CD14-positive monocyte (primary cell): Measurements from ENCODE around the gene NAA35. TPM values are rescaled to one million over a fixed set of nuclear protein-coding genes. Genes with fewer than 3 reads are reported as not detected.

Experiments
- DNase-seq, 3 donors: peaks; one replicate each; pipeline ENCODE4 v3.0.0-alpha.2; 2011 to 2022
- H2AFZ ChIP-seq: 2 replicates; pipeline ENCODE4 v1.6.0; 2012; ENCODE audit warnings: mild to moderate bottlenecking, low read depth, low read length, inconsistent platforms; ENCODE audit not compliant: insufficient read depth, poor library complexity, severe bottlenecking
- H3K27ac ChIP-seq, 2 donors: 1 replicate in 1 of 2; 2 replicates in 1 of 2; pipeline ENCODE4 v1.5.1; 2012 to 2013; ENCODE audit warnings: low read length in 2 of 2, control low read depth in 1 of 2, inconsistent platforms in 1 of 2, low read depth in 1 of 2, mild to moderate bottlenecking in 1 of 2
- H3K27me3 ChIP-seq, 2 donors: one replicate each; pipeline versions ENCODE4 v1.6.0 to v1.6.1; 2011 to 2013; ENCODE audit warnings: low read length in 2 of 2; ENCODE audit not compliant: control insufficient read depth in 2 of 2, insufficient read depth in 2 of 2
- H3K36me3 ChIP-seq, 2 donors: replicated peaks in 1 of 2; 1 replicate in 1 of 2; 2 replicates in 1 of 2; pipeline versions ENCODE4 v1.5.1 to v1.6.1; 2012 to 2013; ENCODE audit warnings: low read length in 2 of 2, control low read depth in 1 of 2, inconsistent platforms in 1 of 2, mild to moderate bottlenecking in 1 of 2; ENCODE audit not compliant: insufficient read depth in 2 of 2, control insufficient read depth in 1 of 2
- H3K4me1 ChIP-seq, 2 donors: 1 replicate in 1 of 2; 2 replicates in 1 of 2; pipeline versions ENCODE4 v1.5.1 to v1.6.1; 2012 to 2013; ENCODE audit warnings: low read length in 2 of 2, control low read depth in 1 of 2, inconsistent platforms in 1 of 2, mild to moderate bottlenecking in 1 of 2, moderate library complexity in 1 of 2; ENCODE audit not compliant: insufficient read depth in 2 of 2, control insufficient read depth in 1 of 2
- H3K4me2 ChIP-seq: replicated peaks from 2 replicates; pipeline ENCODE3; 2012; ENCODE audit warnings: low read length, moderate library complexity, mild to moderate bottlenecking; ENCODE audit not compliant: poor library complexity, severe bottlenecking; ENCODE audit errors: extremely low read depth
- H3K4me3 ChIP-seq, 3 experiments: fragments of 200-600 bp in 1 of 3; sonication (generic) in 1 of 3; replicated peaks in 1 of 3; 1 replicate in 2 of 3; 2 replicates in 1 of 3; pipeline ENCODE4 v1.5.1; 2011 to 2013; ENCODE audit warnings: low read length in 3 of 3, mild to moderate bottlenecking in 3 of 3, control low read depth in 2 of 3, low read depth in 2 of 3, inconsistent platforms in 1 of 3, moderate library complexity in 1 of 3
- H3K79me2 ChIP-seq: 2 replicates; pipeline ENCODE4 v1.6.0; 2012; ENCODE audit warnings: mild to moderate bottlenecking, control low read depth, inconsistent platforms, low read length, moderate library complexity; ENCODE audit not compliant: insufficient read depth
- H3K9ac ChIP-seq: 2 replicates; pipeline ENCODE4 v1.6.0; 2017; ENCODE audit warnings: low read length, mild to moderate bottlenecking; ENCODE audit not compliant: insufficient read depth, poor library complexity, severe bottlenecking
- H3K9me3 ChIP-seq, 2 donors: replicated peaks in 1 of 2; 1 replicate in 1 of 2; 2 replicates in 1 of 2; pipeline versions ENCODE4 v1.5.1 to v1.6.1; 2012 to 2013; ENCODE audit warnings: low read length in 2 of 2, control low read depth in 1 of 2; ENCODE audit not compliant: control insufficient read depth in 1 of 2, insufficient read depth in 1 of 2
- H4K20me1 ChIP-seq: 2 replicates; pipeline ENCODE4 v1.6.0; 2012; ENCODE audit warnings: mild to moderate bottlenecking, low read length, control low read depth, moderate library complexity; ENCODE audit not compliant: insufficient read depth
- H3K27ac Mint-ChIP-seq, 7 donors: one replicate each; pipeline ENCODE4 v1.8.0; 2020; ENCODE audit warnings: mild to moderate bottlenecking in 7 of 7, mixed read lengths in 7 of 7, moderate library complexity in 6 of 7, inconsistent platforms in 2 of 7
- H3K27me3 Mint-ChIP-seq, 3 donors: one replicate each; pipeline ENCODE4 v1.8.0; 2021 to 2022; ENCODE audit warnings: low read depth in 3 of 3, mild to moderate bottlenecking in 3 of 3, mixed read lengths in 3 of 3, moderate library complexity in 3 of 3, inconsistent platforms in 1 of 3
- H3K36me3 Mint-ChIP-seq, 2 donors: one replicate each; pipeline ENCODE4 v1.8.0; 2020; ENCODE audit warnings: mixed read lengths in 2 of 2, inconsistent platforms in 1 of 2, mild to moderate bottlenecking in 1 of 2
- H3K4me1 Mint-ChIP-seq: one replicate; pipeline ENCODE4 v1.8.0; 2020; ENCODE audit warnings: mild to moderate bottlenecking, mixed read lengths
- H3K4me3 Mint-ChIP-seq, 2 donors: one replicate each; pipeline ENCODE4 v1.8.0; 2020; ENCODE audit warnings: mild to moderate bottlenecking in 2 of 2, mixed read lengths in 2 of 2, moderate library complexity in 1 of 2
- H3K9me3 Mint-ChIP-seq, 7 donors: one replicate each; pipeline ENCODE4 v1.8.0; 2020 to 2022; ENCODE audit warnings: mixed read lengths in 7 of 7, mild to moderate bottlenecking in 6 of 7, moderate library complexity in 6 of 7, inconsistent platforms in 2 of 7
- whole genome bisulfite sequencing: methylation state at CpG from one replicate; pipeline ENCODE4 v1.1.5; 2013; ENCODE audit warnings: missing lambda C conversion rate; ENCODE audit not compliant: insufficient coverage; 5-methylcytosine and 5-hydroxymethylcytosine counted together
- intact Hi-C, 2 donors: fragments of 100-400 bp; cut with micrococcal nuclease; formaldehyde crosslinking; loops; one replicate each; pipeline versions ENCODE4 v1.15.0 to v1.15.1; 2023
- polyA plus RNA-seq, 3 donors: library from polyadenylated mRNA; depleted of rRNA in 1 of 3; unstranded in 2 of 3; stranded (reverse) in 1 of 3; fragments of 300-500 nt in 2 of 3; fragments of >200 nt in 1 of 3; fragmentation: Illumina TruSeq in 2 of 3; gene quantifications; 1 replicate in 2 of 3; 2 replicates in 1 of 3; pipeline ENCODE4 v1.2.3, GENCODE V29; 2012 to 2021
- TF ChIP-seq, protein P1 (sequence below): fragments of 200-600 bp; IDR thresholded peaks from one replicate; pipeline ENCODE4 v1.8.0; 2022; ENCODE audit warnings: antibody characterized with exemption, mild to moderate bottlenecking

Gene NAA35
- polyA plus RNA-seq, 3 donors: 4.4 to 8.7 (median 5.6) TPM

DNA sequence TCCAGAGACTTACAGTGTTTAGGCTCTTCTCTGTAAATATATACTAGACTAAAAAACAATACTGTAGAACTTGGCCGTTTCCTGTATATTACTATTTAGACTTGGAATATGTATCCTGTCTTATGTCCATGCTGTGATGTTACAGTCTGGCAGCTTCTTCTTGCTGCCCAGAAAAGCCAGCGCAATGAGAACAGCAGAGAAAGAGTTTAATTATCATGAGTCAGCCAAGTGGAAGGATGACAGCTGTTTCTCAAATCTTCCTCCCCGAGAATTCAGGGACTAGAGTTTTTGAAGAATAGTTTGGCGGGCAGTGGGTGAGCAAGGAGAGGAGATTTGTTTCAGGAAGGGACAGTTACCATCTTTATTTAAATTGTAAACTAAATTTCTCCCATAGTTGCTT, 37.5 kb downstream of the NAA35 start:
- Histone ChIP-seq H3K27me3 (no peaks in the 10 kb centered on the region), H3K27ac (no peak overlapping the region), H3K4me3 (no peak overlapping the region), H3K4me1 (no peaks in the 10 kb centered on the region), H3K4me2 (no peak overlapping the region), H3K9me3 (no peaks in the 10 kb centered on the region), H4K20me1 (no peaks in the 10 kb centered on the region), H3K36me3 (peaks cover 74 to 96% of the 10 kb centered on the region in 2 donors), H3K9ac (no peak overlapping the region), H2AFZ (no peak overlapping the region), H3K79me2 (no peaks in the 10 kb centered on the region)
- Mint-ChIP-seq H3K36me3 (peaks cover 66 to 86% of the 10 kb centered on the region in 2 donors), H3K4me3 (no peak overlapping the region), H3K27ac (no peak overlapping the region), H3K9me3 (no peaks in the 10 kb centered on the region), H3K27me3 (no peaks in the 10 kb centered on the region), H3K4me1 (no peaks in the 10 kb centered on the region)
- no peak for DNase-seq
- TF ChIP-seq, protein P1, sequence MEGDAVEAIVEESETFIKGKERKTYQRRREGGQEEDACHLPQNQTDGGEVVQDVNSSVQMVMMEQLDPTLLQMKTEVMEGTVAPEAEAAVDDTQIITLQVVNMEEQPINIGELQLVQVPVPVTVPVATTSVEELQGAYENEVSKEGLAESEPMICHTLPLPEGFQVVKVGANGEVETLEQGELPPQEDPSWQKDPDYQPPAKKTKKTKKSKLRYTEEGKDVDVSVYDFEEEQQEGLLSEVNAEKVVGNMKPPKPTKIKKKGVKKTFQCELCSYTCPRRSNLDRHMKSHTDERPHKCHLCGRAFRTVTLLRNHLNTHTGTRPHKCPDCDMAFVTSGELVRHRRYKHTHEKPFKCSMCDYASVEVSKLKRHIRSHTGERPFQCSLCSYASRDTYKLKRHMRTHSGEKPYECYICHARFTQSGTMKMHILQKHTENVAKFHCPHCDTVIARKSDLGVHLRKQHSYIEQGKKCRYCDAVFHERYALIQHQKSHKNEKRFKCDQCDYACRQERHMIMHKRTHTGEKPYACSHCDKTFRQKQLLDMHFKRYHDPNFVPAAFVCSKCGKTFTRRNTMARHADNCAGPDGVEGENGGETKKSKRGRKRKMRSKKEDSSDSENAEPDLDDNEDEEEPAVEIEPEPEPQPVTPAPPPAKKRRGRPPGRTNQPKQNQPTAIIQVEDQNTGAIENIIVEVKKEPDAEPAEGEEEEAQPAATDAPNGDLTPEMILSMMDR: no peak
- intact Hi-C loops: no loop called here
- 100% methylated on average over 1 of the region's 4 CpGs for WGBS

DNA sequence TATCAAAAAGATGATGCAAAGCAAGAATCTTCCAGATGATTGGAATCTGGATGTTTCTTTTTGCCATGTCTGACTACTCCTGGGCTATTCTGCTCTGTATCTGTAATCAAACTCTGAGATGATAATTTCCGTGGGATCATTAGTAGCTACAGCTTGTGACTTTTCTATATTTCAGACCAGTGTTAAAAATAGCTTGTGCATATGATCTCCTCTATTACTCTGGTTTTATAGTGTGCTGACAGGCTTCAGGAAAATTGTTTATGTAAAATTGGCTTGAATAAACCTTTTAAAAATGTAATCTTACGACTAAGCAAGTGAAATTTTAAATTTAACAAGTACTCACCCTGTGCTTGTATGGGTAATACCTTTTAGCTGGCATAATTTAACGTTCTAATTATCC, 40.4 kb downstream of the NAA35 start:
- Histone ChIP-seq H2AFZ (no peak overlapping the region), H3K79me2 (no peaks in the 10 kb centered on the region), H3K36me3 (peaks cover 69 to 98% of the 10 kb centered on the region in 2 donors), H3K27ac (no peak overlapping the region), H3K4me1 (no peaks in the 10 kb centered on the region), H3K4me3 (no peak overlapping the region), H3K9ac (no peak overlapping the region), H3K27me3 (no peaks in the 10 kb centered on the region), H3K9me3 (no peaks in the 10 kb centered on the region), H4K20me1 (no peaks in the 10 kb centered on the region), H3K4me2 (no peak overlapping the region)
- H3K4me3 Mint-ChIP-seq: no peak overlapping the region
- no CpG with 5 or more reads among the region's 3 CpGs for WGBS
- no peak overlapping the region for H3K27ac Mint-ChIP-seq
- intact Hi-C loops: no loop called here
- H3K27me3 Mint-ChIP-seq: no peaks in the 10 kb centered on the region
- TF ChIP-seq, protein P1: no peak
- no peaks in the 10 kb centered on the region for H3K9me3 Mint-ChIP-seq
- H3K4me1 Mint-ChIP-seq: no peaks in the 10 kb centered on the region
- no peak for DNase-seq
- H3K36me3 Mint-ChIP-seq: peaks cover 76 to 92% of the 10 kb centered on the region in 2 donors
